Stimulated activated CD4-positive, alpha-beta T cell treated with anti-CD3 and anti-CD28 coated beads, Interleukin-2, amount 100 ng/mL, for 48 hours (primary cell): Measurements from ENCODE around the gene CAMSAP1.
A peak's percentile ranks its signal among the peaks of the same experiment; 100 is the strongest.
"Not testable (repeated sequence)": the region's sequence is repeated elsewhere in the genome, so short reads cannot be mapped to it uniquely, and the experiment has no call there.

Experiments used
- DNase-seq, 2 donors: peaks; one replicate each; pipeline ENCODE4 v3.0.0-alpha.2; 2020

Gene CAMSAP1

GRCh38 chr9:135896205-135896604 lies 11.1 kb downstream of the CAMSAP1 start:
- DNase-seq, result no peak

- DNase-seq, result no peak
These were observed 12.0 kb downstream of the CAMSAP1 start for GRCh38 chr9:135895202-135895848.

- DNase-seq, result no peak
These were observed 14.2 kb downstream of the CAMSAP1 start for GRCh38 chr9:135893104-135893503.

GRCh38 chr9:135892327-135892726 lies 15.0 kb downstream of the CAMSAP1 start:
- DNase-seq, result not testable (repeated sequence)

GRCh38 chr9:135891027-135891631 lies 16.2 kb downstream of the CAMSAP1 start:
- no peak for DNase-seq

- no peak for DNase-seq
These were observed 16.9 kb downstream of the CAMSAP1 start for GRCh38 chr9:135890190-135891026.

- DNase-seq, result no peak
These were observed 17.7 kb downstream of the CAMSAP1 start for GRCh38 chr9:135889564-135890189.

- DNase-seq, result no peak
These were observed 18.5 kb downstream of the CAMSAP1 start for GRCh38 chr9:135888766-135889394.

- no peak for DNase-seq
These were observed 19.1 kb downstream of the CAMSAP1 start for GRCh38 chr9:135888126-135888765.

GRCh38 chr9:135887585-135888050 lies 19.7 kb downstream of the CAMSAP1 start:
- DNase-seq, result peak in 1 of 2 donors; percentile 49

GRCh38 chr9:135887021-135887507 lies 20.3 kb downstream of the CAMSAP1 start:
- DNase-seq, result no peak

GRCh38 chr9:135886147-135886981 lies 21.0 kb downstream of the CAMSAP1 start:
- no peak for DNase-seq

- no peak for DNase-seq
These were observed 22.1 kb downstream of the CAMSAP1 start for GRCh38 chr9:135885100-135885853.

- DNase-seq, result no peak
These were observed 22.9 kb downstream of the CAMSAP1 start for GRCh38 chr9:135884328-135885035.

- DNase-seq, result no peak
These were observed 23.8 kb downstream of the CAMSAP1 start for GRCh38 chr9:135883410-135884089.

- DNase-seq, result no peak
These were observed 25.3 kb downstream of the CAMSAP1 start for GRCh38 chr9:135882011-135882410.

GRCh38 chr9:135880438-135880837 lies 26.9 kb downstream of the CAMSAP1 start:
- DNase-seq, result no peak

GRCh38 chr9:135879619-135880018 lies 27.7 kb downstream of the CAMSAP1 start:
- DNase-seq, result no peak

- no peak for DNase-seq
These were observed 28.1 kb downstream of the CAMSAP1 start for GRCh38 chr9:135879237-135879601.
